Thoracic aorta (tissue), 2 donors: Measurements from ENCODE around the gene NCOA3. TPM values are rescaled to one million over a fixed set of nuclear protein-coding genes. Genes with fewer than 3 reads are reported as not detected.

Source experiments
- ATAC-seq: fragments of 150-250 bp; one replicate; pipeline ENCODE4 v1.8.0; 2017; ENCODE audit warnings: low read depth; ENCODE audit not compliant: insufficient number of reproducible peaks, low FRiP score
- DNase-seq: peaks from one replicate; pipeline ENCODE4 v3.0.0-alpha.2; 2020; ENCODE audit warnings: low spot score
- H3K27ac ChIP-seq, 2 donors: fragments of 200-600 bp; sonication (generic); 1 replicate in 1 of 2; 2 replicates in 1 of 2; pipeline ENCODE4 v1.5.1; 2016; ENCODE audit warnings: mild to moderate bottlenecking in 2 of 2, moderate library complexity in 2 of 2
- H3K27me3 ChIP-seq: fragments of 200-600 bp; sonication (generic); replicated peaks from 2 replicates; pipeline ENCODE4 v1.6.0; 2016; ENCODE audit warnings: mild to moderate bottlenecking; ENCODE audit not compliant: insufficient read depth
- H3K36me3 ChIP-seq: fragments of 200-600 bp; sonication (generic); one replicate; pipeline ENCODE4 v1.5.1; 2016
- H3K4me1 ChIP-seq, 2 donors: fragments of 200-600 bp; sonication (generic); 1 replicate in 1 of 2; 2 replicates in 1 of 2; pipeline versions ENCODE4 v1.5.1 to v1.6.0; 2016; ENCODE audit warnings: low read depth in 2 of 2, mild to moderate bottlenecking in 1 of 2; ENCODE audit not compliant: control insufficient read depth in 1 of 2
- H3K4me3 ChIP-seq: fragments of 200-600 bp; sonication (generic); 2 replicates; pipeline ENCODE4 v1.5.1; 2016; ENCODE audit warnings: mild to moderate bottlenecking
- H3K9me3 ChIP-seq: fragments of 200-600 bp; sonication (generic); 2 replicates; pipeline ENCODE4 v1.5.1; 2016
- total RNA-seq, 2 donors: library from RNA; depleted of rRNA; stranded (reverse); fragments of >200 nt; gene quantifications; one replicate each; pipeline versions ENCODE4 v1.1.0 to v1.2.3, GENCODE V29; 2016
- TF ChIP-seq, protein P1 (sequence below): fragments of 200-600 bp; sonication (generic); IDR thresholded peaks from one replicate; pipeline ENCODE4 v1.5.1; 2019; ENCODE audit warnings: antibody characterized with exemption

NCOA3 gene
- total RNA-seq, 2 donors from 2014 or later = 44.3 to 68.1 TPM

DNA sequence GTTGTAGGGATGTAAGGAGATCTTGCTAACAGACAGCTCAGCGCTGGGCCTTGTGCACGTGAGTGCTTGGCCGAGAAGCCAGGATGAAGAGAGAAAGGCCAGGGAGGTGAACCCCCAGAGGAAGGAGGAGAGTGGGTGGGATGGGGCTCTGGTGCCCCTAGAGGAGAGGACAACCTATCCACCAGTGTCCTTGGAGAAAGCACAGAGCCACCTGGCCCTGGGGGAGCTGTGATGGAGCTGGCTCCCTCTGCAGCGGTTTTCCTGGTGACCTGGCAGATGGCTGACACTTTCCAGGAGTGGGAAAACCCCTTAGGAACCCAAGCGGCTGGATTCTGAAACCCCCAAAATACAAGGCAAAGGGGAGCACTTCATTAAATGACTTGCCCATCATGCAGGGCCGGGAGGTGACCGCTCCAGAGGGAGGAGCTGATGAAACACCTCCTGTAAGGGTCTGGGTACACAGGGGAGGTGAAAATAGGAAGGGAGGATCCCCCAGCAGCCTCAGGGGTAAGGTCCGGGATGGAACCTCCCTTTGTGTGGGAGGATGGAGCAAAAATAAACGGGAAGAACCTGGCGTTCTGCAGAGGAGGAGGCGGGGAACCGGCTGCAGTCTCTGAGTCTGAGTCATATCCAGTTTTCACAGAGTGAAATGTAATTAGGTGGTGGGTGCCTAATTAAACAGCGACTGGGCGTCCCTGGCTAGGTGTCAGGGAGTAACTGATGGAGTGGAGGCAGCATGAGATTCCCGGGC lies 203.2 kb downstream of the NCOA3 start:
- no peak for DNase-seq

DNA sequence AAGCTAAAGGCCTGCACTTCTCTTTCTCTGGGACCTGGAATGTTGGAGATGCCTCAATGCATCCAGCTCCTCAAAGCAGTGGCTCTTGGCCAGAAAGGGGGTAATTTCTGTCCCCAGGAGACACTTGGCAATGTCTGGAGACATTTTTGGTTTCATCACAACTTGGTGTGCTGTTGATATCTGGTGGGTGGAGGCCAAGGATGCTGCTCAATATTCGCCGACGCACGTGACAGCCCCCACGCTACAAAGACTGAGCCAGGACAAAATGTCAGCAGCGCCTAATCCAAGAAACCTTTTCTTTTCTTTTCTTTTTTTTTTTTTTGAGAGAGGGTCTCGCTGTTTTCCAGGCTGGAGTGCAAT lies 203.8 kb downstream of the NCOA3 start:
- ATAC-seq = no peak
- DNase-seq = no peak
- H3K9me3 ChIP-seq = no peaks in the 10 kb centered on the region
- no peak overlapping the region for H3K27ac ChIP-seq
- no peaks in the 10 kb centered on the region for H3K36me3 ChIP-seq
- TF ChIP-seq, protein P1, sequence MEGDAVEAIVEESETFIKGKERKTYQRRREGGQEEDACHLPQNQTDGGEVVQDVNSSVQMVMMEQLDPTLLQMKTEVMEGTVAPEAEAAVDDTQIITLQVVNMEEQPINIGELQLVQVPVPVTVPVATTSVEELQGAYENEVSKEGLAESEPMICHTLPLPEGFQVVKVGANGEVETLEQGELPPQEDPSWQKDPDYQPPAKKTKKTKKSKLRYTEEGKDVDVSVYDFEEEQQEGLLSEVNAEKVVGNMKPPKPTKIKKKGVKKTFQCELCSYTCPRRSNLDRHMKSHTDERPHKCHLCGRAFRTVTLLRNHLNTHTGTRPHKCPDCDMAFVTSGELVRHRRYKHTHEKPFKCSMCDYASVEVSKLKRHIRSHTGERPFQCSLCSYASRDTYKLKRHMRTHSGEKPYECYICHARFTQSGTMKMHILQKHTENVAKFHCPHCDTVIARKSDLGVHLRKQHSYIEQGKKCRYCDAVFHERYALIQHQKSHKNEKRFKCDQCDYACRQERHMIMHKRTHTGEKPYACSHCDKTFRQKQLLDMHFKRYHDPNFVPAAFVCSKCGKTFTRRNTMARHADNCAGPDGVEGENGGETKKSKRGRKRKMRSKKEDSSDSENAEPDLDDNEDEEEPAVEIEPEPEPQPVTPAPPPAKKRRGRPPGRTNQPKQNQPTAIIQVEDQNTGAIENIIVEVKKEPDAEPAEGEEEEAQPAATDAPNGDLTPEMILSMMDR = no peak
- no peak overlapping the region for H3K4me3 ChIP-seq
- no peaks in the 10 kb centered on the region for H3K27me3 ChIP-seq
- H3K4me1 ChIP-seq = peaks cover 0 to 11% of the 10 kb centered on the region in 2 donors

More for the DNA sequence above, 203.2 kb downstream of the NCOA3 start:
- Histone ChIP-seq H3K27ac (no peak overlapping the region), H3K9me3 (no peaks in the 10 kb centered on the region), H3K27me3 (no peaks in the 10 kb centered on the region), H3K4me3 (no peak overlapping the region), H3K36me3 (no peaks in the 10 kb centered on the region), H3K4me1 (peaks cover 0 to 11% of the 10 kb centered on the region in 2 donors)
- TF ChIP-seq, protein P1 = no peak
- ATAC-seq = no peak

DNA sequence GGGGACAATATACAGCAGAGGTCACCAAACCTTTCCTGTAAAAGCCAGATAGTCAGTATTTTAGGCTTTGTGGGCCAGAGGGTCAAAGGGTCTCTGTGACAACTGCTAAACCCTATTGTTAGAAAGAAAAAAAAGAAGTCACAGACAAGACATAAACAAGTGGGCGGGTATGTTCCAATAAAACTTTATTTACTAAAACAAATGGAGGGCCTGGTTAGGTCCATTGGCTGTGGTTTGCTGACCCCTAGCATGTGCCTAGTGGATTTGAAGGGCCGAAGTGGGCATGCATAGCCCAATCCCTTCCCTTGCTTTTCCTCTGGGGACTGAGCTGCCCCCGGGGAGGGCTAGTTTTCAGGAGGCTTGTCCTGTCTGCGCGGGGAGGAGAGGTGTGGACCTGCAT lies 204.7 kb downstream of the NCOA3 start:
- no peak overlapping the region for H3K4me3 ChIP-seq
- H3K27ac ChIP-seq = no peak overlapping the region
- no peak for DNase-seq
- peaks cover 0 to 11% of the 10 kb centered on the region in 2 donors for H3K4me1 ChIP-seq
- no peaks in the 10 kb centered on the region for H3K36me3 ChIP-seq
- H3K27me3 ChIP-seq = no peaks in the 10 kb centered on the region
- no peaks in the 10 kb centered on the region for H3K9me3 ChIP-seq
- TF ChIP-seq, protein P1 = no peak
- ATAC-seq = no peak

Other genes with a start within 250 kb of the NCOA3 start
- 10 to 100 TPM; 17.9 to 27.2 TPM for gene ZMYND8, start 145.2 kb upstream of the NCOA3 start, total RNA-seq